Esophagus squamous epithelium (tissue), 4 donors: ENCODE measurements around the gene MAGOHB.

Experiments used
- POLR2A ChIP-seq, 4 donors: fragments of 450-650 bp; IDR thresholded peaks; one replicate each; pipeline ENCODE4 v1.6.1; 2017; ENCODE audit warnings: antibody characterized with exemption in 4 of 4, mild to moderate bottlenecking in 4 of 4, moderate library complexity in 3 of 4
- TF ChIP-seq, protein P1 (sequence below), 6 experiments: fragments of 450-650 bp in 4 of 6; fragments of 200-600 bp in 2 of 6; sonication (generic) in 2 of 6; IDR thresholded peaks; one replicate each; pipeline ENCODE4 v1.5.1; 2016 to 2019; ENCODE audit warnings: antibody characterized with exemption in 6 of 6, mild to moderate bottlenecking in 4 of 6, moderate library complexity in 4 of 6

DNA sequence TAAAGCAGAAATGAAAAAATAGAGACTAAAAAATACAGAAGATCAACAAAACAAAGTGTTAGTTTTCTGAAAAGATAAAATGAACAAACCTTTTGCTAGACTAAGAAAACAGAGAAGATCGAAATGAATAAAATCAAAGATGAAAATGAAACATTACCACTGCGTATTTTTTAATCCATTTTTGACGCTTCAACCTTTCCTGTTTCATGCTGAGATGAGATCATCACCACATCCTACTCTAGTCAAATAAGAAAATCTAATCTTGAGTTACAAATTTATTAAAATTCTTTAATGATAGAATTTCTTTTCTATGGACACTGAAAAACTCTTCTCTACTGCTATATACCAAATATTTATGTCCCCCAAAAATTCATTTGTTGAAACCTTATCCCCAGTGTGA is 30.7 kb downstream of the MAGOHB start:
- TF ChIP-seq, protein P1, sequence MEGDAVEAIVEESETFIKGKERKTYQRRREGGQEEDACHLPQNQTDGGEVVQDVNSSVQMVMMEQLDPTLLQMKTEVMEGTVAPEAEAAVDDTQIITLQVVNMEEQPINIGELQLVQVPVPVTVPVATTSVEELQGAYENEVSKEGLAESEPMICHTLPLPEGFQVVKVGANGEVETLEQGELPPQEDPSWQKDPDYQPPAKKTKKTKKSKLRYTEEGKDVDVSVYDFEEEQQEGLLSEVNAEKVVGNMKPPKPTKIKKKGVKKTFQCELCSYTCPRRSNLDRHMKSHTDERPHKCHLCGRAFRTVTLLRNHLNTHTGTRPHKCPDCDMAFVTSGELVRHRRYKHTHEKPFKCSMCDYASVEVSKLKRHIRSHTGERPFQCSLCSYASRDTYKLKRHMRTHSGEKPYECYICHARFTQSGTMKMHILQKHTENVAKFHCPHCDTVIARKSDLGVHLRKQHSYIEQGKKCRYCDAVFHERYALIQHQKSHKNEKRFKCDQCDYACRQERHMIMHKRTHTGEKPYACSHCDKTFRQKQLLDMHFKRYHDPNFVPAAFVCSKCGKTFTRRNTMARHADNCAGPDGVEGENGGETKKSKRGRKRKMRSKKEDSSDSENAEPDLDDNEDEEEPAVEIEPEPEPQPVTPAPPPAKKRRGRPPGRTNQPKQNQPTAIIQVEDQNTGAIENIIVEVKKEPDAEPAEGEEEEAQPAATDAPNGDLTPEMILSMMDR (IDR thresholded peaks at IDR 0.05) = no peak
- TF ChIP-seq POLR2A (IDR thresholded peaks at IDR 0.05) = no peak
